ENCODE measurements around the gene CCNE1. TPM values are rescaled to one million over a fixed set of nuclear protein-coding genes. Genes with fewer than 3 reads are reported as not detected.
A peak's percentile ranks its signal among the peaks of the same experiment; 100 is the strongest.

CCNE1 gene
- total RNA-seq, 1 donor from 2014 or later, result 13.5 TPM

DNA sequence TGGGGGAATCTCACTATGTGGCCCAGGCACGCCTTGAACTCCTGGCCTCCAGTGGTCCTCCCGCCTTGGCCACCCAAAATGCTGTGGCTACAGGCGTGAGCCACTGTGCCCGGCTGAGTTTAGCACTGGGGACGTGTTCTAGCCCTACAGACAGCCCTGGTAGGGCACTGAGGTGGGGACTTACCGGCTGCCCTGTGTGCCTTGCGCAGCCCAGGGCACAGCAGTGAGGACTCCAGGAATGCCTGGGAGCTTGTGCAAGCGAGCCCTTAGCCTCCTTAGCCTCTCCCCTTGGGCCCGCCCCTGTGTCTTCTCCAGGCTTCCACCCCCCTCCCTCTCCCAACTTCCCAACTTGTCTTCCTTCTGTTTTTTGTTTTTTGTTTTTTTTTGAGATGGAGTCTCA is 21.0 kb downstream of the CCNE1 start:
- H3K4me1 Mint-ChIP-seq (ENCODE audit: unreplicated experiment), result no peaks in the 10 kb centered on the region
- H3K27ac Mint-ChIP-seq, result no peak overlapping the region
- no peak overlapping the region for H3K4me3 Mint-ChIP-seq
- H3K27me3 Mint-ChIP-seq, result peaks cover 17% of the 10 kb centered on the region
- no peak for DNase-seq (ENCODE audit: extremely low spot score, unreplicated experiment)
- H3K36me3 Mint-ChIP-seq, result no peaks in the 10 kb centered on the region
- TF ChIP-seq CTCF (conservative IDR thresholded peaks at IDR 0.05), result no peak
- H3K9me3 Mint-ChIP-seq, result no peaks in the 10 kb centered on the region

- peaks cover 17% of the 10 kb centered on the region for H3K27me3 Mint-ChIP-seq
- no peaks in the 10 kb centered on the region for H3K4me1 Mint-ChIP-seq (ENCODE audit: unreplicated experiment)
- no peaks in the 10 kb centered on the region for H3K9me3 Mint-ChIP-seq
- no peaks in the 10 kb centered on the region for H3K36me3 Mint-ChIP-seq
- no peak overlapping the region for H3K4me3 Mint-ChIP-seq
- H3K27ac Mint-ChIP-seq, result peak overlapping the region; percentile 24
- no peak for DNase-seq (ENCODE audit: extremely low spot score, unreplicated experiment)
- TF ChIP-seq CTCF (conservative IDR thresholded peaks at IDR 0.05), result no peak
These were observed 21.9 kb downstream of the CCNE1 start for GRCh38 chr19:29833614-29834261.

DNA sequence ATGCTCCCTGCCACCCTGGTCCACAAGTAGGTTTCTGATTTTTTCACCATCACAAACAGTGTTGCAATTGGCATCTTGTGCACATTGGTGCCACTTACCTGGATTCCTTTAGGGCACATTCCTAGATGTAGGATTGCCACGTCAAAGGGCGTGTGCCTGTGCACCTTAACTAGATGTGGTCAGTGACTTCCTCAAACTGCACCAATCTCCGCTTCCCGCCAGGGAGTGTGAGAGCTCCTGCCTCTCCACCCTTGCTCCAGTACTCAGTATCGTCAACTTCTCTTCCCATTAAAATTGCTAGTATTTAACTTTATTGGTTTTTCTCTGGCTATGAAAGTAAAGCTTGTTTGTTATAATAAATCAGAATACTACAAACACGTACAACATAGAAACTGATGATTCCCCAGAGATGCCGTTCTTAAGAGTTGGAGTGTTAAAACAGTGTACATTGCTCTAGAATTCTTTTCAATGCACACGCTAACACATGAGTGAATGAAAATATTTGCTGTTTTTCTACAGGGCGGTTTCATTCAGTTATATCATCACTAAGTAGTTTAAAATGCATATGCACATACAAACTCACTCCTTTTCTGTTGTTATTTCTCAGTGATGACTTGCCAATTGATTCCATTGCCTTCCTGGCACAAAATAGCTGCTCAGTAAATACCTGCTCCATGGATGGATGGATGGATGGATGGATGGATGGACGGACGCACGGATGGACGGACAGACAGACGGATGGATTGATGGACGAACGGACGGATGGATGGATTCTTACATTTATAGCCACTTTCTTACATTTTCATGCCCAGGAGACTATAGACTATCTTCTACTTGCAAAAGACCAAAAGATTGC is 23.4 kb downstream of the CCNE1 start:
- no peak for DNase-seq (ENCODE audit: extremely low spot score, unreplicated experiment)
- H3K4me1 Mint-ChIP-seq (ENCODE audit: unreplicated experiment), result peaks cover 2% of the 10 kb centered on the region
- no peak overlapping the region for H3K27ac Mint-ChIP-seq
- TF ChIP-seq CTCF (conservative IDR thresholded peaks at IDR 0.05), result no peak
- H3K9me3 Mint-ChIP-seq, result no peaks in the 10 kb centered on the region
- H3K36me3 Mint-ChIP-seq, result no peaks in the 10 kb centered on the region
- H3K4me3 Mint-ChIP-seq, result no peak overlapping the region
- peaks cover 21% of the 10 kb centered on the region for H3K27me3 Mint-ChIP-seq

DNA sequence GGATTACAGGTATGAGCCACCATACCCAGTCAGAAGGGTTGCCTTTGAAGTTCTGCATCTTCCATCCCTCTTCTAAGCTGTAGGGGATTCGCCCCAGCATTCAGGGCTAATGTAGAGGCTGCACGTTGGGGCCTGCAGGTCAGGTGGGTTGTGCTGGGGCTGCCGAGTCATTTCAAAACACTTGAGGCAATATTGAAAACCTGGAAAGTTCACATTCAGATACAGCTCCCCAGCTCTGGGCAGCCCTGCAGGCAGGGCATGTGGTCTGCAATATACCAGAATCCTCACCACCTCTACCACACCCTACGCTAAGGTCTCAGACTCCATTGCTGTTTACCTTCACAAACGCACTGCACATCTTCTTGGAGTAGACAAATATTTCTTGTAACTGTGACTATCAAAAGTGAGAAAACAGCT is 24.6 kb downstream of the CCNE1 start:
- TF ChIP-seq CTCF (conservative IDR thresholded peaks at IDR 0.05), result no peak
- Mint-ChIP-seq H3K27me3 (peaks cover 30% of the 10 kb centered on the region), H3K4me3 (no peak overlapping the region), H3K4me1 (ENCODE audit: unreplicated experiment) (peaks cover 6% of the 10 kb centered on the region), H3K27ac (no peak overlapping the region), H3K9me3 (no peaks in the 10 kb centered on the region), H3K36me3 (no peaks in the 10 kb centered on the region)
- no peak for DNase-seq (ENCODE audit: extremely low spot score, unreplicated experiment)

DNA sequence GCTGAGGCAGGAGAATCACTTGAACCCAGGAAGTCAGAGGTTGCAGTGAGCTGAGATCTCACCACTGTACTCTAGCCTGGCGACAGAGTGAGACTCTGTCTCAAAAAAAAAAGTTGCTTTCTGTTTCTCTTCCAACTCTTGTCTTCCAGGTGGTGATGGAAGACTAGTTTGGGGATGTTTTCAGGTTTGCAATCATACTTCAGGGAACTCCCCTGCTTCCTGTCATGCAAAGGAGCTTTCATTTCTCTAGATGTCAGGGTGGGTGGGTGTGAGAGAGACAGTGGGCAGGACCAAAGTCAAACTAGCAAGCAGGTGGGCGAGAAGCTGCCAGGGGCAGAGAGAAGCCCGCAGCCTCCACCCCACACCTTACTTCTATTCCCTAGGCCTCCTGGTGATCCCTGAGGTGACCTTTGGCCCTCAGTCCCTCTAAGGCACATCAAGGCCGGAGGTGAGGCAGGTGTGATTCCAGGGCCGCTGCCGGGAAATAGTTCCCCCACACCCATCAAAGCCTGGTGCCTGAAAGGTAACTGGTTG is 25.7 kb downstream of the CCNE1 start:
- Mint-ChIP-seq H3K4me3 (no peak overlapping the region), H3K36me3 (no peaks in the 10 kb centered on the region), H3K4me1 (ENCODE audit: unreplicated experiment) (peaks cover 14% of the 10 kb centered on the region), H3K27me3 (peaks cover 38% of the 10 kb centered on the region), H3K27ac (no peak overlapping the region), H3K9me3 (no peaks in the 10 kb centered on the region)
- no peak for DNase-seq (ENCODE audit: extremely low spot score, unreplicated experiment)
- TF ChIP-seq CTCF (conservative IDR thresholded peaks at IDR 0.05), result no peak

All from type B pancreatic cell (in vitro differentiated cells).